Transverse colon (tissue), 4 donors: ENCODE results near the gene TECPR1.

Source experiments
- CTCF ChIP-seq, 5 experiments: fragments of 200-600 bp in 3 of 5; fragments of 450-650 bp in 2 of 5; sonication (generic) in 3 of 5; IDR thresholded peaks; 1 replicate in 2 of 5; 2 replicates in 3 of 5; pipeline ENCODE4 v1.5.1; 2016 to 2017; ENCODE audit warnings: antibody characterized with exemption in 5 of 5, inconsistent platforms in 3 of 5, mild to moderate bottlenecking in 2 of 5, moderate library complexity in 1 of 5
- POLR2A ChIP-seq: fragments of 450-650 bp; IDR thresholded peaks from one replicate; pipeline ENCODE4 v1.6.1; 2016; ENCODE audit warnings: antibody characterized with exemption, mild to moderate bottlenecking, moderate library complexity
- POLR2AphosphoS5 ChIP-seq, 3 donors: sonication (generic); formaldehyde crosslinking; IDR thresholded peaks; one replicate each; pipeline ENCODE4 v1.6.1; 2016; ENCODE audit warnings: antibody characterized with exemption in 3 of 3

- TF ChIP-seq CTCF (IDR thresholded peaks at IDR 0.05) (no peak), POLR2A (no peak), POLR2AphosphoS5 (IDR thresholded peaks at IDR 0.05) (no peak)
Observed at GRCh38 chr7:98235901-98236300, 16.1 kb downstream of the TECPR1 start.
